Measurements from ENCODE around the gene UBE2G2.

DNA sequence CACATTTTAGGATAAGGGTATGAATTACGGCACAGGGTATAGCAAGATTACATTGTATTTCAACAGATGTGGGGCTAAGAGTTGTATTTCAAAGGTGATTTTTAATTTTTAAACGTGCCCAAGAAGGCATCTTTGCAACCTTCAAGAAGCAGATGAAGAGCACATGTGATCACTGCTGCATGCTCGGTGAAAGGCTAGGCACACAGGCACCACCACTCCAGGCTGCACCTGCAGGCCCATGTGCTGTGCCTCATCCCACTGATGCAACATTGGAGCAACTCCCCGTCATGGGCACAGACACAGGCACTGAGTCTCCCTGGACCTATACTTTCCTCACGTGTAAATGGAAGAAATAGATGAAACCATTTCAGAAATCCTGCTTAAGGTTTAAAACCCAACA lies 23.5 kb downstream of the UBE2G2 start:
- no peak for TF ChIP-seq CTCF (IDR thresholded peaks at IDR 0.05)
- TF ChIP-seq POLR2A (IDR thresholded peaks at IDR 0.05): no peak
